BLaER1 treated with 17β-estradiol and CSF1 and Interleukin-3, amounts not matched to agents 10 nM and 100 nM (cell line): Measurements from ENCODE around the gene NUMB.
"Not testable (repeated sequence)": the region's sequence is repeated elsewhere in the genome, so short reads cannot be mapped to it uniquely, and the experiment has no call there.

ENCODE experiments used
- H3K27ac ChIP-seq, 11 experiments: shearing (Covaris generic); formaldehyde crosslinking; 2 replicates each; pipeline ENCODE4 v1.8.1; 2022
- H3K27me3 ChIP-seq, 11 experiments: shearing (Covaris generic); formaldehyde crosslinking; 2 replicates each; pipeline ENCODE4 v1.8.1; 2022
- H3K36me3 ChIP-seq, 11 experiments: shearing (Covaris generic); formaldehyde crosslinking; 2 replicates each; pipeline ENCODE4 v1.8.1; 2022
- H3K4me1 ChIP-seq, 10 experiments: shearing (Covaris generic); formaldehyde crosslinking; 2 replicates each; pipeline ENCODE4 v1.8.1; 2022
- H3K4me2 ChIP-seq, 11 experiments: shearing (Covaris generic); formaldehyde crosslinking; 2 replicates each; pipeline ENCODE4 v1.8.1; 2022
- H3K4me3 ChIP-seq, 10 experiments: shearing (Covaris generic); formaldehyde crosslinking; 2 replicates each; pipeline ENCODE4 v1.8.1; 2022
- H3K9ac ChIP-seq, 11 experiments: shearing (Covaris generic); formaldehyde crosslinking; 2 replicates each; pipeline ENCODE4 v1.8.1; 2022
- H3K9me3 ChIP-seq, 11 experiments: shearing (Covaris generic); formaldehyde crosslinking; replicated peaks in 1 of 11; 2 replicates each; pipeline ENCODE4 v1.8.1; 2022
- H4K20me1 ChIP-seq, 11 experiments: shearing (Covaris generic); formaldehyde crosslinking; 2 replicates each; pipeline ENCODE4 v1.8.1; 2022
- Cebpa-rat ChIP-seq, 11 experiments: shearing (Covaris generic); IDR thresholded peaks; 2 replicates each; pipeline ENCODE4 v1.8.1; 2022

NUMB gene

DNA sequence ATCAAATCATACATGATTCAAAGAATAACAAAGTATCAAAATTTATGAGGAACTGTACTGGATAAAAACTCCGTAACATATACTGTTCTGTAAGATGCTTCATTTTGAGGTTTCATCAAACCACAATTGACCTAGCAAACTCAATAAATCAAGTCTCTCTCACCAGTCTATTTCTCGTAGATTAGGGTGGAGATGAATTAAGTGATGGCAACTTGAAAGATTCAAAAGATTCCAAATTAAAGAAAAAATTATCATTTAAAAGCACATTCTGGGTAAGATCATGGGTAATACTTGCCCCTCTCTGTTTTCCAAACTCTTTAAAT is 146.7 kb downstream of the NUMB start:
- 0 out of 22 replicates have a peak, but pooled peaks cover 0 to 5% (median 0%) of the 10 kb centered on the region in 11 experiments for H3K9me3 ChIP-seq
- H3K4me2 ChIP-seq = peak overlapping the region; percentile 53 to 94 (median 79)
- H3K36me3 ChIP-seq = peaks cover 0 to 64% (median 20%) of the 10 kb centered on the region in 11 experiments; a peak in 15 of 22 replicates
- H4K20me1 ChIP-seq = peaks cover 0 to 100% (median 0%) of the 10 kb centered on the region in 11 experiments; a peak in 6 of 22 replicates
- no peaks in the 10 kb centered on the region for H3K27me3 ChIP-seq
- no peak for TF ChIP-seq Cebpa-rat (IDR thresholded peaks at IDR 0.05)
- peaks cover 27 to 63% (median 38%) of the 10 kb centered on the region in 10 experiments for H3K4me1 ChIP-seq
- H3K27ac ChIP-seq = peak overlapping the region; percentile 14 to 88 (median 84); a peak in 21 of 22 replicates
- H3K9ac ChIP-seq = peak overlapping the region in 9 of 11 experiments; percentile 51 to 76 (median 70); a peak in 18 of 22 replicates
- H3K4me3 ChIP-seq = peak overlapping the region in 6 of 10 experiments; percentile 1 to 55 (median 38); a peak in 7 of 20 replicates

DNA sequence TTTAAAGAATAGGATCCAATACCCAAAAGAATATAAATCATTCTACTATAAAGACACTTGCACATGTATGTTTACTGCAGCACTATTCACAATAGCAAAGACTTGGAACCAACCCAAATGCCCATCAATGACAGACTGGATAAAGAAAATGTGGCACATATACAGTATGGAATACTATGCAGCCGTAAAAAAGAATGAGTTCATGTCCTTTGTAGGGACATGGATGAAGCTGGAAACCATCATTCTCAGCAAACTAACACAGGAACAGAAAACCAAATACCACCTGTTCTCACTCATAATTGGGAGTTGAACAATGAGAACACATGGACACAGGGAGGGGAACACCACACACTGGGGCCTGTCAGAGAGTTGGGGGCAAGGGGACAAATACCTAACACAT is 149.1 kb downstream of the NUMB start:
- Histone ChIP-seq H3K4me1 (peaks cover 37 to 85% (median 54%) of the 10 kb centered on the region in 10 experiments), H3K36me3 (peaks cover 0 to 64% (median 13%) of the 10 kb centered on the region in 11 experiments; a peak in 15 of 22 replicates), H4K20me1 (peaks cover 0 to 100% (median 0%) of the 10 kb centered on the region in 11 experiments; a peak in 6 of 22 replicates), H3K27ac (peak overlapping the region in 3 of 11 experiments; percentile 1 to 44 (median 8); a peak in 1 of 22 replicates)
- not testable (repeated sequence) for H3K27me3 ChIP-seq, H3K9ac ChIP-seq, H3K9me3 ChIP-seq, H3K4me2 ChIP-seq, H3K4me3 ChIP-seq

DNA sequence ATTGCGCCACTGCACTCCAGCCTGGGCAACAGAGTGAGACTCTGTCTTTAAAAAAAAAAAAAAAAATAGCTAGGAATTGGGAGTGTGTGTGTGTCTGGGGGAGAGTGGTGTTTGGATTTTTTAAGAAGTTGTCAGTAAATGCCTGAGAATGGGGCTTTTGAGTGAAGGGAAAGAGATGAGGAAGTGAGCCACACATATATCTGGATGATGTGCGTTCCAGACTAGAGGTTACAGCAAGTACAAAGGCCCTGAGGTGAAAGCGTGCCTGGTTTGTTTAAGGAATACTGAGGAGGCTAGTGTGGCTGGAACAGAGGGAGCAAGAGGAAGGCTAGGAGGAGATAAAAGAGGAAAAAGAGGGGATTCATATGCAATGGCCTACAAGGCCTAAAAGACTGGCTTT is 151.1 kb downstream of the NUMB start:
- Histone ChIP-seq H4K20me1 (peaks cover 0 to 100% (median 0%) of the 10 kb centered on the region in 11 experiments; a peak in 6 of 22 replicates), H3K27ac (peak overlapping the region in 1 of 11 experiments; percentile 18; a peak in 1 of 22 replicates), H3K27me3 (no peaks in the 10 kb centered on the region), H3K4me1 (peaks cover 52 to 82% (median 61%) of the 10 kb centered on the region in 10 experiments), H3K9me3 (0 out of 22 replicates have a peak, but pooled peaks cover 0 to 5% (median 0%) of the 10 kb centered on the region in 11 experiments), H3K4me2 (no peak overlapping the region), H3K4me3 (no peak overlapping the region), H3K9ac (no peak overlapping the region), H3K36me3 (peaks cover 0 to 68% (median 15%) of the 10 kb centered on the region in 11 experiments; a peak in 15 of 22 replicates)
- no peak for TF ChIP-seq Cebpa-rat (IDR thresholded peaks at IDR 0.05)

DNA sequence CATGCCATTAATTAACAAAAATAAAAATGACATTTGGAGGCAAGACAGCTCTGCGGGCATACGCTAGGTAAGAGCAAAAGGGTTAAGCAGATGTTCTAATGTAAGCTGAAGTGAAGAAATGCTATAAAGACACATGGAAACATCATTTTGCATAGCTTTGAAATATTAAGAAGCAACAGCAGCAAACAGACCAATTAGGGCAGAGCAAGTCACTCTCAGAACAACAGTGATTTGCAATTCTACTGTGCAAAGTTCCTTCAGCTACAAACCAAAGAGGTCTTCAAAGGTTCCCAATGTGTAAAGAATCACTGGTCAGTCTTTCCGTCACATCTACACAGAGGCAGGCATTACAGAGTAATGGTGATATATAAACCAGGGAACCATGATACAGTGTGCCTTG is 152.8 kb downstream of the NUMB start:
- H3K36me3 ChIP-seq = peaks cover 0 to 85% (median 22%) of the 10 kb centered on the region in 11 experiments; a peak in 15 of 22 replicates
- no peak overlapping the region for H3K9ac ChIP-seq
- peak overlapping the region in 2 of 11 experiments; percentile 66 to 74; a peak in 3 of 22 replicates for H3K4me2 ChIP-seq
- peaks cover 0 to 100% (median 0%) of the 10 kb centered on the region in 11 experiments; a peak in 6 of 22 replicates for H4K20me1 ChIP-seq
- no peak for TF ChIP-seq Cebpa-rat (IDR thresholded peaks at IDR 0.05)
- H3K27me3 ChIP-seq = no peaks in the 10 kb centered on the region
- peak overlapping the region in 2 of 11 experiments; percentile 15 to 18; a peak in 1 of 22 replicates for H3K27ac ChIP-seq
- no peak overlapping the region for H3K4me3 ChIP-seq
- H3K4me1 ChIP-seq = peaks cover 34 to 64% (median 46%) of the 10 kb centered on the region in 10 experiments
- H3K9me3 ChIP-seq = 0 out of 22 replicates have a peak, but pooled peaks cover 0 to 5% (median 0%) of the 10 kb centered on the region in 11 experiments

DNA sequence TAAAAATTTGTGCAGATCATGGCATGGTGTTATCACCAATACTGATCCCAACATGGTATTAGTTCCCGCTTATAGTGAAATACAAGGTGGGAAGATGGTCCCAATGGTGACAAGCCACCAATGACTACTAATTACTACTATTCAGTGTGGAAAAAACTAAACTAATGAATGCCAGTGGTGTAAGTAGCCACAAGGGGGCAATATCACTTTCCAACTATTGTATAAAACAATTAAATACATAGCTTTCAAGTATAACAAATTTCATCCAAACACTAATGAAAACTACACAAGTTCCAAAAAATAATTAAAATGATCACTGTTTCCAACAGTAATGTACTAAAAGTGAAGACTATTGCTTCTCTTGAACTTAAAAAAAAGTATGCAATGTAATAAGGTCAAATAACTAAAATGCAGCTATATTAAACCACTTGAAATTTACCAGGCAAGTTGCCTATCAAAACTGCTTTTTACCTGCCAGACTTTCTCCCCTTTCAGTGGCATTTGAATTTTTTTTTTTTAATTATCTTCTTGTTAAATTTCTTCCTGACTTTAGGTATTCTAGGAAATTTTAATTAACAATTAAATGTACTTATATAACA is 163.0 kb downstream of the NUMB start:
- Histone ChIP-seq H4K20me1 (peaks cover 0 to 98% (median 0%) of the 10 kb centered on the region in 11 experiments; a peak in 7 of 22 replicates), H3K36me3 (peaks cover 23 to 98% (median 70%) of the 10 kb centered on the region in 11 experiments), H3K9ac (no peak overlapping the region), H3K27ac (no peak overlapping the region), H3K4me3 (no peak overlapping the region), H3K9me3 (no peaks in the 10 kb centered on the region), H3K4me2 (no peak overlapping the region), H3K27me3 (no peaks in the 10 kb centered on the region), H3K4me1 (peaks cover 0 to 9% (median 0%) of the 10 kb centered on the region in 10 experiments; a peak in 7 of 20 replicates)
- TF ChIP-seq Cebpa-rat (IDR thresholded peaks at IDR 0.05) = no peak

DNA sequence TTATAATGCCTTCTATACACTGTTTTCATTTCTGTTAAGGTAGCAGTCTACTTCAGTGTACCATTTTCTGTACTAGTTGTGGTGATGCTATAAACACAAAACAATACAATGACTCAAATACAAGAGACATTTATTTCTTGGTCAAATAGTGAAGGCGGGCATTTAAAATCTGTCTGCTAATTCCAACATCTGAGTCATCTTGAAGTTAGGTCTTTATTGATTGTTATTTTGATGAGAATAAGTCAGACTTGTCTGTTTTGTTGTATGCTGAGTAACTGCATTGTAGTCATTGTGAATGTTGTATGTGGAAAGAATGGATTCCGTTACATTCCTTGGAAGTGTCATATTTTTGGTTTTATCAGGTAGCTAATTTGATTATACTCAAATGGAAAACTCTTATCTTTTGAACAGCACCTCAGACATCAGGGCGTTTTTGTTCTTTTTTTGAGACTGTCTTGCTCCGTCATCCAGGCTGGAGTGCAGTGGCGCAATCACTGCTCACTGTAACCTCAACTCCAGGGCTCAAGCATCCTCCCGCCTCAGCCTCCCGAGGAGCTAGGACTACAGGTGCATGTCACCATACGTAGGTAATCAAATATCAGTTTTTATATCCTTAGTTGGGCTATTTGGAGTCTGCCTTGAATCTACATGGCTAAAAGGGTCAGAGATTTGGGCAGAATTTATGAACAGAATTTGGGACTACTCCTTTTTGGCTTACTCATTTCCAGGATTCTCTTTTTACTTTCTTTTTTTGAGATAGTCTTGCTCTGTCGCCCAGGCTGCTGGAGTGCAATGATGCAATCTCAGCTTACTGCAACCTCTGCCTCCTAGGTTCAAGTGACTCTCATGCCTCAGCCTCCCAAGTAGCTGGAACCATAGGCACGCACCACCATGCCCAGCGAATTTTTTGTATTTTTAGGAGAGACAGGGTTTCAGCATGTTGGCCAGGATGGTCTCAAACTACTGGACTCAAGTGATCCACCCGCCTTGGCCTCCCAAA is 164.3 kb downstream of the NUMB start:
- Histone ChIP-seq H3K9me3 (no peaks in the 10 kb centered on the region), H3K4me1 (peaks cover 0 to 9% (median 2%) of the 10 kb centered on the region in 10 experiments; a peak in 7 of 20 replicates), H3K27me3 (no peaks in the 10 kb centered on the region), H3K9ac (no peak overlapping the region), H4K20me1 (peaks cover 0 to 98% (median 0%) of the 10 kb centered on the region in 11 experiments; a peak in 8 of 22 replicates), H3K4me2 (peak overlapping the region in 4 of 11 experiments; percentile 15 to 52 (median 21); a peak in 3 of 22 replicates), H3K27ac (no peak overlapping the region; a peak in 1 of 22 replicates), H3K4me3 (no peak overlapping the region), H3K36me3 (peaks cover 23 to 98% (median 75%) of the 10 kb centered on the region in 11 experiments)
- TF ChIP-seq Cebpa-rat (IDR thresholded peaks at IDR 0.05) = peak in 4 of 11 experiments; percentile 15 to 50 (median 36); a peak in 3 of 22 replicates

DNA sequence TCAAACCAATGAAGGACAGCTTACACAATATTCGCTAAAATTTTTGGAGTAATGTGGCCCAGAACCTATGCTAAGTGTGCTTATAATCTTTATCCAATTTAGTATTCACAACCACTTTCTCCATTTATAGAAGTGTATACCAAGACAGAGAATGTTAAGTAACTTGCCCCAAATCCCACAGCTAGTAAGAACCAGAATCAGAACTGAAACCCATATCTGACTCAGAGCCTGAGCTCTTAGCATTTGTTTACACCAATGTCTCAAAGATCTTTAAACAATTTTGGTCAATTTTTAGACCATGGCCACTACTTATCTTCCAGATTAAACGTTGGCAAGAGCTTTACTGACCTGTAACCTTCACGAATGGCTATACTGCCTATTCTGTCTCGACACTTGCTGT is 168.1 kb downstream of the NUMB start:
- no peaks in the 10 kb centered on the region for H3K27me3 ChIP-seq
- no peak overlapping the region for H3K4me3 ChIP-seq
- no peak overlapping the region for H3K4me2 ChIP-seq
- no peak for TF ChIP-seq Cebpa-rat (IDR thresholded peaks at IDR 0.05)
- H3K9me3 ChIP-seq = no peaks in the 10 kb centered on the region
- peaks cover 0 to 96% (median 0%) of the 10 kb centered on the region in 11 experiments; a peak in 9 of 22 replicates for H4K20me1 ChIP-seq
- H3K4me1 ChIP-seq = peaks cover 0 to 9% (median 2%) of the 10 kb centered on the region in 10 experiments; a peak in 7 of 20 replicates
- peaks cover 48 to 100% (median 91%) of the 10 kb centered on the region in 11 experiments for H3K36me3 ChIP-seq
- H3K27ac ChIP-seq = no peak overlapping the region
- H3K9ac ChIP-seq = no peak overlapping the region

DNA sequence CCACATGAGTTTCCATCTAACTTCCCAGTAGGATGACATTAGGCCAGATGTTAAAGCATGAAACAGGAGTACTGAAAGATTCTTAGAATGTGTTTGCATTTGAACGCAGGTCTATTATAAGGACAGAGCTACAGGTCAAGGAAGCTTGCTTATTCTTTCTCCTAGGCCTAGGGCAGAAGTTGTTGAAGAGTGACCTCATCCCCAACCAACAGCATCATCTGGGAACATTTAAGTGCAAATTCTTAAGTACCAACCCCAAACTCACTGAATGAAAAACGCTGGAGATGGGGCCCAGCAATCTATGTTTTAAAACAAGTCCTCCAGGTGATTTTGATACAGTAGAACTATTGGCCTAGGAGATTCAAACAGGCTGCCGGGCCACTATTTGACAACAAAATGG is 168.6 kb downstream of the NUMB start:
- H3K36me3 ChIP-seq = peaks cover 54 to 100% (median 94%) of the 10 kb centered on the region in 11 experiments
- H3K9me3 ChIP-seq = no peaks in the 10 kb centered on the region
- TF ChIP-seq Cebpa-rat (IDR thresholded peaks at IDR 0.05) = no peak
- no peak overlapping the region for H3K9ac ChIP-seq
- H3K27me3 ChIP-seq = no peaks in the 10 kb centered on the region
- no peak overlapping the region for H3K4me3 ChIP-seq
- peaks cover 0 to 8% (median 2%) of the 10 kb centered on the region in 10 experiments; a peak in 7 of 20 replicates for H3K4me1 ChIP-seq
- H3K27ac ChIP-seq = no peak overlapping the region
- no peak overlapping the region for H3K4me2 ChIP-seq
- peaks cover 0 to 96% (median 0%) of the 10 kb centered on the region in 11 experiments; a peak in 9 of 22 replicates for H4K20me1 ChIP-seq
